ENCODE results near the gene MAGI2. TPM values are rescaled to one million over a fixed set of nuclear protein-coding genes. Genes with fewer than 3 reads are reported as not detected.

MAGI2 gene
- total RNA-seq, 1 donor from 2014 or later, result 3.6 TPM

DNA sequence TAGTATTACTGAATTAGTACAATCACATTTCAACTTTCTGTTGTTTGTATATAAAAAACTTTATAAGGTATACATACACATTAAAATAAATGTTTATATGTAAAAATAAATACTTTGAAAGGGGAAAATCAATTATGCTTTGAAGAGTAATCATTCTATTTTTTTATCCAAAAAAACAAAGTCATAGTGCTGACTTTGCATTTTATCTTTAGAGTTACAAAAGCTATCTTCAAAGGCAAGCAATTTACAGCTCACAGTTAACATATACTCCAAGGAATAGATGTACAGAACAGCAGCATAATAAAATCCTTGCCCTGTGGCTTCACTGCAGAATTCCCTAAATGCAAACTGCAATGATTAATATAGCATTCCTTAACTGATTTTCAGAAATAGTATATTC lies 53.2 kb downstream of the MAGI2 start:
- ATAC-seq (no peak), DNase-seq (no peak)
- intact Hi-C loops (cut with micrococcal nuclease), result no loop called here

DNA sequence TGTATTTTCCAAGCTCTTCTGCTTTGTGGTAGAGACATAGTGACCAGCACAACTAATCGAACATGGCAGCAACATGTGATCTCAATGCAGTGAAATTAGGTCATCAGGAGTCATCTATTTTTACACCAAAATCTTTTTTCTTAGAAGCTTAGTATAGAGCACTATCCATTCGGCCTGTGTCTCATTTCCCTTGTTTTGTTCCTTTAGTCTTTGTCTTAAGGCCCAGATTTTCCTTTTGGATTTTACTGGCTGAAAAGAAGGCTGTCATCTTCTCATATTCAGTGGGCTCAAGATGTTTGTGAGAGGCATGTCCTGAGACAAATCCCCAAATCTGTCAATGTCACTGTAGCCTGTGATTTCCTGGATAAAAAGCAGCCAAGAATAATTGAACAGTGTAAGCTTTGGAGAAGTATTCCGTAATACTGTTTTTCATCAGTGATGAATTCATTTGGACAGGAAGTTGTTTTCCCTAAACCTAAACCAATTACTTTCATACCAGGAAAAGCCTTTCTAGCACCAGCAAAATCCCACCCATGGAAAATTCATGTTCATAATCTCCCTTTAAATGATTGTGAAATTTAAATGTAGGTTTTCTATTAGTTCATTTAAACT lies 55.2 kb downstream of the MAGI2 start:
- intact Hi-C loops (cut with micrococcal nuclease), result no loop called here
- ATAC-seq (peak; percentile 21), DNase-seq (no peak)

DNA sequence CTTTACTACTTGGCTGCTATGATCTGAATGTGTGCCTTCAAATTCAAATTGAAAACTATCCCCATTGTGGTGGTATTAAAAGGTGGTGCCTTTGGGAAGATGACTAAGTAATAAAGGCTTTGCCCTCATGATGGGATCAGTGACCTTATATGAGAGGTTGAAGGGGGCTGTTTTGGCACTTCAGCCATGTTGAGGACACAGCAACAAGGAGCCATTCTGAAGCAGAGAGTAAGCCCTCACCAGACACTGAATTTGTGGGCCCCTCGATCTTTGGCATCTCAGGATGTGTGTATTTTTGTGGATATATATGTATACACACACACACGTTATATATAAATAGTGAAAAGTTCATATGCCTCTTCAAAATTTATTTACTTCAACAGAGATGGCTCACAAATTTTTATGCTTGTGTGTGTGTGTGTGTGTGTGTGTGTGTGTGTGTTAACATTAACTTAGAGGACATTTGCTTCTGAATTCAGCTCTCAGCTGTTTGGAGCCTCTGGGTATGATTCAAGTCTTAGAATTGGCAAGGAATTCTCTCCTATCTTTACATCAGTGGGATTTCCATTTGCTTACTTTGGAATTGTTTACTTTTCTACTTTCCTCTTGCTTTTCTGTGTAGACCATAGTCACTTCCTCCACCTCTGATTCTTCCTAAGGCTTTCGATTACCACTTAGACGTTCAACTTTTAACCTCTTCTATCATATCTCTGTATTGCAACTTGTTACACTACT lies 66.6 kb downstream of the MAGI2 start:
- no peak for ATAC-seq
- intact Hi-C loops (cut with micrococcal nuclease), result no loop called here
- no peak for DNase-seq

DNA sequence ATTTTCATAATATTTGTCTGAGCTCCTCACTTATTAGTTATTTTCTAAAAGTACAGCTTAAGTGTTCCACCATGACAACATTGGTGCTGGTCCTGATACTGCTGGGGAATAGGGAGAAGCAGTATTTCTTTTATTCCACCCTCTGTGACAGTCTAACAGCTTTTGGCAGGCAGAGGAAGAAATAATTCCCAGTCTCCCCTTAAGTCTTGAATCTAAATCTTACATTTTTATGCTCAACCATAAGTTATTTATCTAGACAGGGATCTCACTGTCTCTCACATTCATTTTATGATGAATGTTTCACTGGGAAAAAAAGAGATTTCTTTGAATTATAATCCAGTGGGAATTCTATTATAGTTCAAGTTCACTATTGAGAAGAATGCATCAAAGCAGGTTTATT lies 71.5 kb downstream of the MAGI2 start:
- ATAC-seq, result no peak
- intact Hi-C loops (cut with micrococcal nuclease), result no loop called here
- DNase-seq, result no peak

DNA sequence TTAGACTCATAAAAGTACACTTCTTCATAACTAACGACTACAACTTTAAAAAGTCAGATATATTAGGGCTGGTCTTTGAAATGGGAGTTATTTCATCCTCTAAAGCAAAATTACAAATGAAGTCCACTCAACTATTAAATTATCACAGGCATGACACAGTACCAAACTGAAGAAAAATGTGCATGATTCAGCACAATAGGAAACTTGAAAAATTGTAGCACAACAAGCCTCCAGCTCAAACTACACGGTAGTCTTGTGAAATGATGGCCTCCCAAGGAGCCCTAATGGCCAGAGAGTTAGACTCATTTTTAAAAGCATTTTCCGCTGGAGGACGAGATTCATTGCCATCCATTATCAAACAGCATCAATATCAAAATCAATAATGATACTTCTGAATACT lies 76.4 kb downstream of the MAGI2 start:
- no peak for DNase-seq
- ATAC-seq, result no peak
- intact Hi-C loops (cut with micrococcal nuclease), result no loop called here

DNA sequence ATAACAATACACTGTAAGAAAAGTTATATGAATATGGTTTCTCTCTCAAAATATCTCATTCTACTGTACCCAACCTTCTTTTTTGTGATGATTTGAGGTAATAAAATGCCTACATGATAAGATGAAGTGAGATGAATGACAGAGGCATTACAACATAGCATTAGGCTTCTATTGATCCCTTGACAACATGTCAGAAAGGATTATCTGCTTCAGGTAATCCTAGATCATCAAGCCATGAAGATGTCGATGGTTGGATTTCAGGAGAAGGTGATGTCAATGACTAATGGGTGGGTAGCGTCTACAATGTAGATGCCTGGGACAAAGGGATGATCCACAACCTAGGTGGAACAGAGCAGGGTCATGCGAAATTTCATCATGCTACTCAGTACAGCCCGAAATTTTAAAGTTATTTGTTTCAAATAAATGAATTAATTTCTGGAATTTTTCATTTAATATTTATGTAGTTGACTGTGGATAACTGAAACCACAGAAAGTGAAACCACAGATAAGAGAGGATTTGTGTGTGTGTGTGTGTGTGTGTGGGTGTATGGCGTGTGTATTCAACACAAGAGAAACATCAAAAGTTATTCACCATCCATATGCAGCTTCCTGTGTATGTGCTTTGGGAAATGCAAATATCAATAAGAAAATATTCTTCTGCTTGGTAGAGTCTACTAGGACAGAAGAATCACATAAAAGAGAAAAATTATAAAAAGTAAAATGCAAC lies 77.0 kb downstream of the MAGI2 start:
- no peak for ATAC-seq
- intact Hi-C loops (cut with micrococcal nuclease), result no loop called here
- no peak for DNase-seq

DNA sequence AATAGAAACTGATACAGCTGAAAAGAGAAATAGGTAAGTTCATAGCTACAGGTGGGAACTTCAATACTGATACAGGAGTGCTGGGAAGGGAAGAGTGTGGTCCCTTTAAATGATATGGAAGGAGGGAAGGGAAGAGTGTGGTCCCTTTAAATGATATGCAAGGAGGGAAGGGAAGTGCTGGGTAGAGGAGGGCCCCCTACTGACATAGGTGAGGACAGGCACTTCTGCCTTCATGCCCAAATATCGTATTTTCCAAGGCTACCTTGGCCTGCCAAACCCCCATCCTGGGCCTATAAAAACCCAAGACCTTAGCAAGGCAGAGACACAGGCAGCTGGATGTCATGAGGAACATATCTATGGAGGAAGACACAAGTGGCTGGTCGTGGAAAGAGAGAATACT lies 92.3 kb downstream of the MAGI2 start:
- intact Hi-C loops (cut with micrococcal nuclease), result no loop called here
- DNase-seq (no peak), ATAC-seq (no peak)

DNA sequence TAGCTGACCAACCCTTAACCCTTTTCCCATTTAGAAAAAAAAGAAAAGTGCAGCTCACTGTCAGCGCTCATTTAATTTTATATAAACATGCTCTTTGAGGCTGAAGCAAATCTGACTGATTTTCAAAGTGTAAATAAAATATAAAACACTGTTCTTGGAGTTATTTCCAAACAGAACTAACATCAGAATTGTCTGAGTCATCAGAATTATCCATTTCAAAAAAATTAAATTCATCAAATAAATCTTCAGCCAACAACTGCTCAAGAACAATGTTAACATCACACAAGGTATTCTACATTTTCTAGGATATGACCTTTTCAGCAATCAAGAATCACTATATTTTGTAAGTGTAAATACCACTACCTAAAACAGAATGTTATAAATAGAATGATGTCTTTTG lies 93.6 kb downstream of the MAGI2 start:
- DNase-seq (no peak), ATAC-seq (no peak)
- intact Hi-C loops (cut with micrococcal nuclease), result no loop called here

DNA sequence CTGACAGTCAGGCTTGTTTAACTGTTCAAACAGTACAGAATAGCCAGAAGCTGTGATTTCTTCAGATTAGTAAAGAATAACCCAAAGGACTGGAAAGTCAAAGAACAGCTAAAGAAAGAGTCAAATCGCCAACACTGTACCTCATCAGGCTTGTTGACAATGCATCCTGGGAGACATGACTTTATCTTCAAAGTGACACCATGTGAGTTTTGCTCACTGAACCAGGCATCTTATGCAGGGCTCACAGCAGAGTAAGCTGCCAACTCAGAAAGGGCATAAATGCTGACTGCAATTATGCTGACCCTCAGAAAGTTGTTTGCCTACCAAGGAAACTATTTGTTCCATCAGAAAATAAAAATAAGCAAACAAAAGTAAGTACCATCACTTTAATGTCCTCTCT lies 96.4 kb downstream of the MAGI2 start:
- ATAC-seq (peak; percentile 60), DNase-seq (no peak)
- intact Hi-C loops (cut with micrococcal nuclease), result no loop called here

DNA sequence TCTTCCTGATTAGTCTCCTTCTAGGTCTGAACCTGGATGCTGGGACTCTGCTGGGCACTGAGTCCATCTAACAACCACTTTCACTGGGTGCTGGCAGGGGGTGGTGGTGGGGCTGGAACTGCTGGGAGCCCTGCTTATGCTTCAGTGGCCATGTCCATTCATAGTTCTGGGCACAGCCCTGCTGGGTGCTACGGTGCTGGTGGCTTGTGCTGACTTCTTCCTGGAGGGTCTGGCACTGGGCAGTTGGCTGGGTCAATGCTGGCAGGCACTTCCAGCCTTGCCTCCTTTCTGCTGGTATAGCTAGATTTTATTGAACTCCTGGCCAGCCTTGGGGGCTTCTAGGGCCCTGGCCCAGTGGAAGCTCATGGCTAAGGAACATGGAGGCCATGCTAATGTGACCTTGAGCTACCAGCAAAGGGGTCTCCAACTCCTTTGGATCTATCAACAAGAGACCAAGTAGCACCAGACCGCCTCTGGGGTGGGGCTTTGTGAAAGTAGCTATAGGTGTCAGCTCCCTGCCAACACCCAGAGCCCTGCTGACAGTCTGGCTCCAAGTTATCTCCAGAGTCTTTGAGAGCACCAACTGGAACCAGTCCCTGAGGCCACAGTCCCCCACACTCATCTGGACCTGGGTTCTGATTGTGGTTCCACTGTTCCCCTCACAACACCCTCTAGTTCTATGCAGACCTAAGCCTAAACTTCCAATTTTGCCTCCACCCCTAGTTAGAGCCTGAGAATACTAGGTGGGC lies 99.6 kb downstream of the MAGI2 start:
- intact Hi-C loops (cut with micrococcal nuclease), result no loop called here
- ATAC-seq (no peak), DNase-seq (no peak)

DNA sequence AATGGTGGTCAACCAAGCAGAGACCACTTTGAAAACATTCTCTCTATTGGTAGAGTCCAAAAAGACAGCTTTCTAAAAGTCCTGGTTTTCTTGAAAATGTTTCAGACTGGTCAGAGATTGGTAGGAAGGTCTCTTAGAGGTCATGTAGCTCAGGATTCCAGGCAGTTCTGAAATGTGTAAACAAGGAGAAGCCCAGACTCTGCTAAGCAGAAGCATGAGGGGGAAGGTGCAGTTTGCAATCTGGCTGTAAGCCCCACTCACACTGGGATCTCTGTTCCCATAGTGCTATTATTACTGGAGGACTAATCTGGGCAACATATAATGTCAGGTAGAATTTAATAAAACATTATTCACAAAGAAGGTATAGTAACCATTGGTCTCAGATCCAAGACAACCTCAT lies 101.1 kb downstream of the MAGI2 start:
- DNase-seq (no peak), ATAC-seq (peak; percentile 50)
- intact Hi-C loops (cut with micrococcal nuclease), result no loop called here

DNA sequence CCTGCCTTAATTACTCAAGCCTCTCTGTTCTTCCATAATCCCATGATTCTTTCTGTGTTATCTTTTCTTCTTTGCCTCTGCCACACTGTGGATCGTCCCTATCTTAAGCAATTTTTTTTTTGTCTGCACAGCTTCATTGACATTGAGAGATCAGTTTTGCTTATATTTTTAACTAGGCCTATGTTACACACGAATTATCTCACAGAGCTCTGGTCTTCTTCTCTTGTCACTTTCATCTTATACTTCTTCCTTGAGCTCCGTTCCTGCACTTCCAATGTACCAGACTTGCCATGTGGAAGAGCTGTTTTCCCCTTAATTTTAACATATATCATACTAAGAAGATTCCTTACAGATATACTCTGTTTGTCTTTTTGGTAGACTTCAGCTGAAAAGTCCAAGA lies 106.1 kb downstream of the MAGI2 start:
- ATAC-seq (no peak), DNase-seq (no peak)
- intact Hi-C loops (cut with micrococcal nuclease), result no loop called here

DNA sequence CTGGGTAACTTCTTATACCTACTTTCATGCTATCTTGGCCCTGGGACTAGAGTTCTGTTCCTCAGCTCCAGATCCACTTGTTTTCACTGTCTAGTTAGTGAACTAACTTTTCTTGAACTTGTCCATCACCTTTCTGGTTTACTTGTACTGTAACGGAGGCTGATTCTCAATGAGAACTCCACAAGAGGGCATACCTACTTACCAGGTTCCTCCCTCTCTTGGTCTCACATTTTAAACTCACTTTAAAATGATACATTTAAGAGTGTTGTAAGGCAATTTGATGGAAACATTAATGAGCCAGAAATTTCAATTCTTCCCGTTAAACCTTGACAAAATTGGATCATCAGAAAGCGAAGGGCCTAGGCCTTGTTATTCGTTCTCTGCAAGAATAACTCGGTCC lies 111.6 kb downstream of the MAGI2 start:
- intact Hi-C loops (cut with micrococcal nuclease), result no loop called here
- no peak for ATAC-seq
- no peak for DNase-seq

DNA sequence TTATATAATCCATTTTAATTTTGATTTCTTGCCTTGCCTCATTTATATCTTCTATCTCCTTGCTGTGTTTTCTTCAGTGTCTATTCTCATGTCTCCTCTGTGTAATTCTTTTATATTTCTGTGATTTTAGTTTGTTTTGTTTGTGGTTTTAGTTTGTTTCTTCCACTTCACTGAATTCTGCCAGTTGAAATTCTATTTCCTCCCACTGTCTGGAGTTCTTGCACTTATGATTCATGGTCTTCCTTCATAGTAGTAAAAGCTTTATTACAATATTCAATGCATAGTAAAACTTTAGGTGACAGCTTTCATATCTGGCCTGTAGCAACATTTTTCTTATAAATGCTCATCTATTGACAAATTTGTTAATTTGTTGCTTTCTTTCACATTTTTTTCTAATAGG lies 113.3 kb downstream of the MAGI2 start:
- intact Hi-C loops (cut with micrococcal nuclease), result no loop called here
- DNase-seq (no peak), ATAC-seq (no peak)

DNA sequence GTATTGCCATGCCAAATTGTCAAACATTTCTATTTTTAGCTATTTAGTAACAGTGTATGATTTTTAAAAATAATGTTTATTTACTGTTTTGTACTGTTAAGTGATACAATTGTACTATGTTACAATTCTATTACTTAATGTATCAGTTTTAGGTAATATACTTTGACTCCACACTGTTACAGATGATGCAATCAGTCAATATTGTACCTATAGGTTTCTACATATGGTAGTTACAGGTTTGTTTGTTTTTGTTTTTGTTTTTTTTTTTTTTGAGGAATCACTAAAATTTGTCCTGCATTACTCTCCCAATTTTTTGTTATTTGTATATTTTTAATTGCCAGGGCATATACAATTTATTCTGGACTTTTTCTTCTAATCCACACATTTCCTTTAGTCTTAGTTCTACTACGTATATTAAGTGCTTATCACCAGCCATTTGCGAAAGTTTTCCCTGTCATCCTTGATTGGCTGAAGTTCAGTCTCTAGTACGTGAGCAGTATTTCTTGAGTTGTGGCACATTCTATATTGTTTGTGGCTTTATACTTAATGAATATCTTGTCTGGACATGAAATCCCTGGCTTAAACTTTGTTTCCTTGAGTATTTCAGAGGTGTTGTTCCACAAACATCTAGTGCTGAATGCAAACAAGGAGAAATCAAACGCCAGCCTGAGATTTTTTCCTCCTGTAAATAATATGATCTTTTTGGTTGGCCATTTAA lies 114.1 kb downstream of the MAGI2 start:
- ATAC-seq (no peak), DNase-seq (no peak)
- intact Hi-C loops (cut with micrococcal nuclease), result no loop called here

DNA sequence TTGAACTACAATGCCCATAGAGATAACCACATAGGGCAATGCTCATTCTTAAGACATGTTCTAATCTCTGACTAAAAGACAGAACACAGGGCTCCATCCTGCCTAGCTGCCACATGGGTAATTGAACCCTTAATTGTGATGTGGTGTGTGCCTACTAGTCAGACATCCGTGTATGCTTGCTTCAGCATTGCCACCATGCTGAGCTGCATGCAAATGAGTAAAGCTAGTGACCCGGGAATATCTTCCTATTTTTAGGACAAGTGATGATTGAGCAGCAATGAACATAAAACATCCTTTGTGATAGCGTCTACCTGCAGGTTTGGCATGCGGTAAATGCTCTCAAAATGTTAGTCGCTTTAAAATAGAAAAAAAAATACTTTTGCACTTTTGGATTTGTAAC lies 115.8 kb downstream of the MAGI2 start:
- DNase-seq (no peak), ATAC-seq (peak; percentile 57)
- intact Hi-C loops (cut with micrococcal nuclease), result no loop called here

DNA sequence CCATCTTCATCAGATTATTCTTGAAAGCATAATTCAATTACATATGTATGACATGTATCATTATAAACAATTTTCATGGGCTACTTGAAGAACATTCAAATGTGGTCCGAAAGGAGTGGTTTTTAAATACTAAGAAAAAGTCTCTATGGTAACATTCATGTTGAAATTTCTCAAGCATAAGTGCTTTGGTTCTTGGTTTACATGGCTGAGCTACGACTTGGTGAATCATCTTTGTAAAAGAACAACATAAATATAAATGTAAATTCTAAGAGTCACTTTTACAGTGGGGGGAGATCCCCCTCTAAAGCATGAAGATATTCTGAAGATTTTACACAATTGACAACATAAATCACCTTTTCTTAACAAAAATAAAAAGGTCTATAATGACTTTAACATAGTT lies 118.6 kb downstream of the MAGI2 start:
- DNase-seq, result no peak
- intact Hi-C loops (cut with micrococcal nuclease), result no loop called here
- no peak for ATAC-seq

DNA sequence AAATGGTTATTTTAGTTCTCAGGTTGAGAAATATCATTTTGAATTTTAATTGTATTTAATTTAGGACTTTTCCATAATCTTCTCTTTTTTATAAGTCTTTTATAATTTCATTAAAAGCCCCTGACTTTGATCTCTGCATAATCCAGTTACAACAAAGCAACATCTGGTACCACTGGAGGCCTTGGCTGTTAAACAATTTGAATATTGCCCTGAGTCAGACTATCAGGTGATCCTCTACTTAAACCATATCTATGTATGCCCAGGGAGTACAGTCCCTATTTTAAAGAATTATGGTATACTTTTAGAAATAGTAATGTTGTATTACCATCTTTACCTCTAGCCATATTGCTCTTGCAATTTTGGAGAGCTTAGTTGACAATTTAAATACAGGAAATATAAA lies 119.1 kb downstream of the MAGI2 start:
- DNase-seq, result no peak
- intact Hi-C loops (cut with micrococcal nuclease), result no loop called here
- ATAC-seq, result no peak

DNA sequence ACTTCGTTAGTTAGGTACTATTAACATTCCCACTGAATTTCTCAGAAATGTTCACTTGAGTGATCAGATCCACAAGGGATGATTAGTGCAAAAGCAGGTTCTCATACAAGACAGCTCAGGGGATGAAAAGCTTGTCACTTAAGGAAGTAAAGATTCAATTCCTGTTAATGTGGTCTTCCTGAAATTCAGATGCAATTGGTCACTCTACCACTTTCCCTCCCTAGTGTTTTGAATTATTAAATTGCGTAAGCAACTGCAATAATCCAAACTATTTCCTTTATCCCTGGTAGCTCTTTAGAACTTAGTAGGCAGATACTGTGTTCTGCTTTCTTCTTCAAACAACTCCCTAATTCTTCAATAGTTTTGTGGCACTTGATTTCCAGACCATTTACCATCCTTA lies 121.4 kb downstream of the MAGI2 start:
- intact Hi-C loops (cut with micrococcal nuclease), result no loop called here
- ATAC-seq (no peak), DNase-seq (no peak)

Measured in left ventricle myocardium superior (tissue), 1 donor.